Measurements from ENCODE around the gene RTN4RL2. TPM values are rescaled to one million over a fixed set of nuclear protein-coding genes. Genes with fewer than 3 reads are reported as not detected.

The RTN4RL2 gene
- total RNA-seq, 1 donor from 2014 or later = 0.81 TPM

GRCh38 chr11:57424137-57424791, 36.1 kb upstream of the RTN4RL2 start:
- Mint-ChIP-seq H3K27ac (ENCODE audit: unreplicated experiment) (peak overlapping the region; percentile 75), H3K9me3 (ENCODE audit: unreplicated experiment) (no peaks in the 10 kb centered on the region), H3K36me3 (ENCODE audit: unreplicated experiment) (peaks cover 1% of the 10 kb centered on the region), H3K4me1 (ENCODE audit: unreplicated experiment) (peaks cover 36% of the 10 kb centered on the region), H3K4me3 (ENCODE audit: unreplicated experiment) (no peak overlapping the region), H3K27me3 (ENCODE audit: unreplicated experiment) (no peaks in the 10 kb centered on the region)
- TF ChIP-seq, protein P1, sequence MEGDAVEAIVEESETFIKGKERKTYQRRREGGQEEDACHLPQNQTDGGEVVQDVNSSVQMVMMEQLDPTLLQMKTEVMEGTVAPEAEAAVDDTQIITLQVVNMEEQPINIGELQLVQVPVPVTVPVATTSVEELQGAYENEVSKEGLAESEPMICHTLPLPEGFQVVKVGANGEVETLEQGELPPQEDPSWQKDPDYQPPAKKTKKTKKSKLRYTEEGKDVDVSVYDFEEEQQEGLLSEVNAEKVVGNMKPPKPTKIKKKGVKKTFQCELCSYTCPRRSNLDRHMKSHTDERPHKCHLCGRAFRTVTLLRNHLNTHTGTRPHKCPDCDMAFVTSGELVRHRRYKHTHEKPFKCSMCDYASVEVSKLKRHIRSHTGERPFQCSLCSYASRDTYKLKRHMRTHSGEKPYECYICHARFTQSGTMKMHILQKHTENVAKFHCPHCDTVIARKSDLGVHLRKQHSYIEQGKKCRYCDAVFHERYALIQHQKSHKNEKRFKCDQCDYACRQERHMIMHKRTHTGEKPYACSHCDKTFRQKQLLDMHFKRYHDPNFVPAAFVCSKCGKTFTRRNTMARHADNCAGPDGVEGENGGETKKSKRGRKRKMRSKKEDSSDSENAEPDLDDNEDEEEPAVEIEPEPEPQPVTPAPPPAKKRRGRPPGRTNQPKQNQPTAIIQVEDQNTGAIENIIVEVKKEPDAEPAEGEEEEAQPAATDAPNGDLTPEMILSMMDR (IDR thresholded peaks at IDR 0.05) = no peak
- DNase-seq (ENCODE audit: extremely low spot score, unreplicated experiment) = no peak

DNA sequence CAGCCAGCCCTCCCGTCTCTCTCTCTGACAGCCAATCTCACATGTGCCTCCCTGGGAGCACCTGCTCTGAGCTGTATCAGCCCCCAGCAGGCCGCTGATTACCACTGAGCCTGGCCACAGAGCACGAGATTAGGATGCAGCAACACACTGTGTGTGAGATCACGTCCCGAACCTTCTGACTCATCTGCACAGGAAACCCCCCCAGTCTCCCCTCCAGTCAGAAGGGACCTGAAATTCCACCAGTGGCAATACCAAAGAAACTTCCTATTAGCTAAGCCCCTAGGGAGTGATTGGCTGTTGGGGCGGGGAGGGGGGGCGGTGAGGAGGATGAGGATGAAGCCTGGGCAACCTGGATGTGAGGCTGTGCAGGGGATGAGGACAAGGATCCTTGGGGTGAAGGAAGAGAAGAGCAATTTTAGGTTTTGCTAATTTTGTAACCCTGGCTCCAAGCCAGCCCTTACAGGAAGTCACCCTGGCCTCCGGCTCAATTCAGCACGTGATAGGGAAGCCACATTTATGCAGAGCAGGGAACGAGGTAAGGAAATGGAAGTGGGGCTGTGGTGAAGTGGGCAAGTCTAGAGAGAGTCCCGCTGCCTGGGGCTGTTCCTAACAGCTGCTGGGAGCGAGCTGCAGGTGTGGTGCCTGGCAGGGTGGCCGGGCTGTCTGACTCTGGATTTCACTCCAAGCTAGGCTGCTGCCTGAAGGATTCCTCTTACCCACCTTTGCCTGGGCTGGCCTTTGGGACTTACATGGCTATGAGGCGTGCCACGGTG, 35.4 kb upstream of the RTN4RL2 start:
- H3K27ac Mint-ChIP-seq (ENCODE audit: unreplicated experiment) = peak overlapping the region; percentile 75
- H3K36me3 Mint-ChIP-seq (ENCODE audit: unreplicated experiment) = peaks cover 1% of the 10 kb centered on the region
- TF ChIP-seq, protein P1 (IDR thresholded peaks at IDR 0.05) = no peak
- no peaks in the 10 kb centered on the region for H3K9me3 Mint-ChIP-seq (ENCODE audit: unreplicated experiment)
- H3K4me1 Mint-ChIP-seq (ENCODE audit: unreplicated experiment) = peaks cover 36% of the 10 kb centered on the region
- DNase-seq (ENCODE audit: extremely low spot score, unreplicated experiment) = no peak
- no peaks in the 10 kb centered on the region for H3K27me3 Mint-ChIP-seq (ENCODE audit: unreplicated experiment)
- peak overlapping the region; percentile 22 for H3K4me3 Mint-ChIP-seq (ENCODE audit: unreplicated experiment)

- Mint-ChIP-seq H3K9me3 (ENCODE audit: unreplicated experiment) (no peaks in the 10 kb centered on the region), H3K27ac (ENCODE audit: unreplicated experiment) (peak overlapping the region; percentile 82), H3K27me3 (ENCODE audit: unreplicated experiment) (no peaks in the 10 kb centered on the region), H3K36me3 (ENCODE audit: unreplicated experiment) (peaks cover 1% of the 10 kb centered on the region), H3K4me3 (ENCODE audit: unreplicated experiment) (peak overlapping the region; percentile 77), H3K4me1 (ENCODE audit: unreplicated experiment) (peaks cover 36% of the 10 kb centered on the region)
- TF ChIP-seq, protein P1 (IDR thresholded peaks at IDR 0.05) = no peak
- DNase-seq (ENCODE audit: extremely low spot score, unreplicated experiment) = no peak
Measured at GRCh38 chr11:57425565-57426438, 34.5 kb upstream of the RTN4RL2 start.

DNA sequence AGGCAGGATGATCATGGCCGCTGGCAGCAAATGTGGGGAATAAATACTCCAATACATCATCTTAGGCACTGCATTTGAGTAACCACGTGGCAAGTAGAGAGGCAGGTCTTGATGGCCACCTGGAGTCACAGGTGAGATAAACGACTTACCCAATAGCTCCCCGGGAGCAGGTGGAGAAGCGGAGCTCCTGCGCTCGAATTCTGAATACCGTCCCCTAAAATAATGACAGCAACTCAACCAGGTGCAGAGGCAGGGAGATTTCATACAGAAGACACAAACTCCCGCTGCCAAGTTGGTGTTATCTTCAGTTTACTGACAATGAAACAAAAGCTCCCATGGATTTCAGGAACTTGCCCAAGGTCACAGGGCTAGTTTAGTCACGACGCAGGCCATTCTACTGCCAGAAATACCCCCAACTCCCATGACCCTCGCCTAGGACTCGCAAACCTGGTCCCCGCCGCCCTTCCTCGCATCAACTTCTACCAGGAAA, 33.8 kb upstream of the RTN4RL2 start:
- no peak for DNase-seq (ENCODE audit: extremely low spot score, unreplicated experiment)
- no peaks in the 10 kb centered on the region for H3K27me3 Mint-ChIP-seq (ENCODE audit: unreplicated experiment)
- TF ChIP-seq, protein P1 (IDR thresholded peaks at IDR 0.05) = no peak
- peaks cover 1% of the 10 kb centered on the region for H3K36me3 Mint-ChIP-seq (ENCODE audit: unreplicated experiment)
- H3K27ac Mint-ChIP-seq (ENCODE audit: unreplicated experiment) = peak overlapping the region; percentile 82
- peak overlapping the region; percentile 77 for H3K4me3 Mint-ChIP-seq (ENCODE audit: unreplicated experiment)
- peaks cover 36% of the 10 kb centered on the region for H3K4me1 Mint-ChIP-seq (ENCODE audit: unreplicated experiment)
- H3K9me3 Mint-ChIP-seq (ENCODE audit: unreplicated experiment) = no peaks in the 10 kb centered on the region
